Stimulated activated CD4-positive, alpha-beta T cell treated with anti-CD3 and anti-CD28 coated beads, Interleukin-4, amount 100 ng/mL, for 1 hour (primary cell): ENCODE measurements around the gene SLAMF7.
A peak's percentile ranks its signal among the peaks of the same experiment; 100 is the strongest.
"Not testable (repeated sequence)": the region's sequence is repeated elsewhere in the genome, so short reads cannot be mapped to it uniquely, and the experiment has no call there.

Experiments used
- DNase-seq: peaks from one replicate; pipeline ENCODE4 v3.0.0-alpha.2; 2020

The SLAMF7 gene

GRCh38 chr1:160778976-160779375 is 39.9 kb downstream of the SLAMF7 start:
- DNase-seq: no peak

DNA sequence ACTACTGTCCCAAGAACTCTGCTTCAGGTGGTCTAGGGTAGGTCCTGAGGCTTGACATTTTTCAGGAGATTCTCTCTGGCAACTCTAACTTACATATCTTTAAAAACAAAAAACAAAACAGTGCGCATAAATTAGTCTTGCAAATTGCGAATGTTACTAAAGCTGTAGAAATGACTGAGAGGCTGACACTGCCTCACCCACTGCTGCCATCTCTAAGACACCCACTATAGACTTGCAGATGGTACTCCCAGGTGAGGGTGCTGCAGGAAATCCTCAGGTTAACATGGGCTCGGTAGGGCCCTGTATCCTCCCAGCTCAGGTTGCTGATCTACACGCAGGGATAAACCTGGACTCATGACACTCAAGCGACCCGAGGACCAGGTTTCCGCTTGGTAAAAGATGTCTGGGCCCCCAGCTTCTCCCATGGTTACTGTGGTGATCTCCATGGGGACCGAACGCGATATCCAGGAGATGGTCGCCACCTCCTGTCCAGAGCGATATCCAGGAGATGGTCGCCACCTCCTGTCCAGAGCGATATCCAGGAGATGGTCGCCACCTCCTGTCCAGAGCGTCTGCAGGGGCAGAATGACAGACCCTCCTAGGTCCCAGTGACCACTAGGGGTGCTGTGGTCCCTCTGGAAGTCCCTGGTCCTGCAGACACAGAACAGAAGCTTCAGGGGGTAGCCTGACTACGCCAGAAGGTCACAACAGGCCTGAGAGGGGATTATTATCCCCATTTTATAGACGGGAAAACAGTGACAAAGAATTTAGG is 40.8 kb downstream of the SLAMF7 start:
- peak; percentile 46 for DNase-seq

GRCh38 chr1:160780398-160780755 is 41.3 kb downstream of the SLAMF7 start:
- no peak for DNase-seq

DNA sequence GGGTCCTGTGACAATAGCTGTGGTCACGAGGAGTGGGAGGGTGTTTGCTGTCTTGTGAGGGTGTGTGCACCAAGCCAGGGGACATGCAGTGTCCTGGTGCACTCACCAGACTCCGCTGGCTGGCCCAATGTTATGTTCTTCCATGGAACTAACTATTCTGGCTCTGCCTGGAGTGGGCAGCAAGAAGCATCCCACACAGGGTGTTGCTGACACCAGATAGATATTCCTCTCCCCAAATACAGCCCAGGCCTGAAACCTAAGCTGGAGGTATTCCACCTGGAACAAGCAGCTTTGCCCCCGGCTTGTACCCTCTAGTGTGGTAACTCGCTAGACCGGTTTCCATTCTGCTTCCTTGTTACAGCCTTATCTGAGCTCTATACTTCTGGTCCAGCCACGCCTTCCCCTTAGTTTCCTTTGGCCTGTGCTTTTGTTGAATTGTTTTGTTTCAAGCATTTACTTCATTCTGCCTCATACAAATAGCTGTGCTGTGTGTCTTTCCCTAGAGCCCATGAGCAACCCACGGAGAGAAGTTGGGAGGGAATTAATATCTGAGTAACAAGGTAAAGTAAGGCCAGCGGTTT is 42.2 kb downstream of the SLAMF7 start:
- no peak for DNase-seq

- DNase-seq: no peak
Observed at GRCh38 chr1:160781914-160782689, 43.1 kb downstream of the SLAMF7 start.

DNA sequence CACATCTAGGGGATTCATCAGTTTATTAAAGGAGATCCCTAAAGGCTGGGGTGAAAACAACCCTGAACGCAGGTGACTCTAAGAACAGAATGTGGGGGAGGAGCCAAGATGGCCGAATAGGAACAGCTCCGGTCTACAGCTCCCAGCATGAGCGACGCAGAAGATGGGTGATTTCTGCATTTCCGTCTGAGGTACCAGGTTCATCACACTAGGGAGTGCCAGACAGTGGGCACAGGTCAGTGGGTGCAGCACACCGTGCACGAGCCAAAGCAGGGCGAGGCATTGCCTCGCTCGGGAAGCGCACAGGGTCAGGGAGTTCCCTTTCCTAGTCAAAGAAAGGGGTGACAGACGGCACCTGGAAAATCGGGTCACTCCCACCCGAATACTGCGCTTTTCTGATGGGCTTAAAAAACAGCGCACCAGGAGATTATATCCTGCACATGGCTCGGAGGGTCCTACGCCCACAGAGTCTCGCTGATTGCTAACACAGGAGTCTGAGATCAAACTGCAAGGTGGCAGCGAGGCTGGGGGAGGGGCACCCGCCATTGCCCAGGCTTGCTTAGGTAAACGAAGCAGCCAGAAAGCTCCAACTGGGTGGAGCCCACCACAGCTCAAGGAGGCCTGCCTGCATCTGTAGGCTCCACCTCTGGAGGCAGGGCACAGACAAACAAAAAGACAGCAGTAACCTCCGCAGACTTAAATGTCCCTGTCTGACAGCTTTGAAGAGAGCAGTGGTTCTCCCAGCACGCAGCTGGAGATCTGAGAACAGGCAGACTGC is 44.1 kb downstream of the SLAMF7 start:
- not testable (repeated sequence) for DNase-seq

- DNase-seq: no peak
Observed at GRCh38 chr1:160789051-160789701, 50.1 kb downstream of the SLAMF7 start.

DNA sequence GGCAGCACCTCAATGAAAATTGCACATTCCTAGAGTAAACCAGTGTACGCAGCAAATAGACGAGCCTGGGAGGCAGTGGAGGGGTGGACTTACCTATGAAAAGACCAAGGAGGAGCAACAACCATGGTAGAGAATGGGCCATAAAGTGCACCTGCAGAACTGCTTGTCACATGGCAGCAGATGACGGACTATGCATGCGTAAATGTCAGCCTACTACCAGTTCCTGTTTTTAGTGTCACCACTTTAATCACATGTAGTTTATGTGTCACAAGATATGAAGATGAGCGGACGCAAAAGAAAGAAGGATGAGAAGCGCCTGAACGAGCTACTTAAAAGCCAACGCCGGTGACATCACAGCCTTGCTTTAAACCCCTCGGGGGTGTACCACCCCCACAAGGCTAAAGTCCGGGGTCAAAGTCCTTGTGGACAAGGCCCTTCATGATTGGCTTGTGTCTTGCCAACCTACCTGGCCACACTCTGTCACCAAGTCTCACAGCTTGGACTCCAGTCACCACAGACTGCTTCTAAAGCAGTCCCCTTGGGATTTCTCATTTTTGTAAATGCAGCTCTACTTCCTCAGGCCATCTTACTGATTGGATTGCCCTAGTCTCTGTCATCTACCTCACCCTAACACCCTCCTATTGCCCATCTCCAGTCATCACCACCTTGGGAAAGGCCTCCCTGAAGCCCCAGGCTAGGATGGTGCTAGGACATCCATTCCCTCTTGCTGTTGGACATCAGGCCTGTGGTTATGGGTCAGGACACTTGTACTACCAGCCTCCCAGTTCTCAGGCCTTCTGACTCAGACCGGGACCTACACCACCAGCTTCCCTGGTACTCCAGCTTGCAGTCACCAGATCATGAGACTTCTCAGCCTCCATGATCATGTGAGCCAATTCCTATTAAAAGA is 50.9 kb downstream of the SLAMF7 start:
- DNase-seq: no peak

- DNase-seq: no peak
Observed at GRCh38 chr1:160794376-160794775, 55.3 kb downstream of the SLAMF7 start.

DNA sequence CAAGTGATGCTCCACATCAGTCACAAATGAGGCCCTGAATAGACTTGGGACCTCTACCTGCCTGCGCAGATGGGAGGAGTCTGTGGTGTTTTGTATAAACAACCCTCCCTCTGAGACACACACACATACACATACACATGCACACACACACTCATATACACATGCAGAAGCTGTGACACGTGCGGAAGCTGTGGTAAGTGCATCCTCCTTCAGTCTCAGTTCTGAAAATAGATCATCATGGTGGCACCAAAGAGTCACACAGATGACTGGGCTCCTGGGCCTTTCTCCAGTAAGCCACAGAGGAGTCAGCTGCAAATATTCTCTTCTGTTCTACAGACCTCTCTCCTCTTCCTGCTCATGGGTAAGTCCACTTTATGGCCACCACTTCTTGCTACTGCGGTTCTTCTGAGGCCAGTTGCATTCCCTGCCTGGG is 56.9 kb downstream of the SLAMF7 start, which contains the start of gene LY9:
TSS of gene LY9 (plus strand) at position 224 of the 433 bp plus-strand sequence. CDS start at position 238, 14 bp downstream.
- peak; percentile 64 for DNase-seq

- DNase-seq: no peak
Observed at GRCh38 chr1:160797271-160797709, 58.2 kb downstream of the SLAMF7 start.

DNA sequence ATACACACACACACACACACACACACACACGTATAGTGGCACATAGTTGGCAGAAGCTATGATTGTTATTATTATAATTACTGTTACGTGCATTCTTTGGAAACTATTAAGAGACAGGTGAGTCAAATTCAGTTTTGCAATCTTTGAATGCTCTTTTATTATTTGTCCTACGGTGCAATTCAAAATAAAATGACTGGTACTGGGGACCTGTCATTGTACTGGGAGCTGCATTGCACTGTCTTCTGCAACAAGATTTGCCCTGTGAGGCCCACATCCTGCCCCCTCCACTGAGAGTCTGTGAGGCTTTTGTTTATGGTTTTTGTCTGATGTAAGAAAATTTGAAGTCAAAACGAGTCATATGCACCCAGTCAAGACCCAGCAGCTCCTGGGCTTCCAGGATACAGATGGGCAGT is 58.8 kb downstream of the SLAMF7 start:
- DNase-seq: peak; percentile 59

DNA sequence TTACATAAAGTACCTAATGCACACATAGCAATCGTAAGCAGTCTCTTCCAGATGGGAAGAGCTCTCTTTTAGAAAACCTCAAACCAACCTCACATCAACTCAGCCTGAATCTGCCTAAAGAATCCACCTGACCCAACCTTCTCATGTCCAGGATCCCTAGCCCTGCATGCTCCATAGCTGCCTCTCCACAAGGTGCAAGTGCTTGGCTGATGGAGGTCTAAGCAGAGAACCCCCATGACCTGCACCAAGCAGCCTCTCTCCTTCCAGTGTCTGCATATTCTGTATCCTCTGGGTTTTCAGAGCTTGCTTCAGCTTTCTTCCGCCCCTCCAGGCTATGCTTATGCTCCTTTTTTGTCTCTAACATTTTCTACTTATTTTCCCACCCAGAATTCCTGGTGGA is 59.4 kb downstream of the SLAMF7 start:
- no peak for DNase-seq

DNA sequence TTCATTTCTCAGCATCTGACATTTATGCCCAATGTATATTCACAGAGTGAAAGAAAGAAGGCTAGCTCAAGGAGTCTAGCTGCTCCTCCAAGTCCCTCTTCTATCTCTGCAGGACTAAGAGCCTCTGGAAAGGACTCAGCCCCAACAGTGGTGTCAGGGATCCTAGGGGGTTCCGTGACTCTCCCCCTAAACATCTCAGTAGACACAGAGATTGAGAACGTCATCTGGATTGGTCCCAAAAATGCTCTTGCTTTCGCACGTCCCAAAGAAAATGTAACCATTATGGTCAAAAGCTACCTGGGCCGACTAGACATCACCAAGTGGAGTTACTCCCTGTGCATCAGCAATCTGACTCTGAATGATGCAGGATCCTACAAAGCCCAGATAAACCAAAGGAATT is 60.6 kb downstream of the SLAMF7 start:
- DNase-seq: no peak

- DNase-seq: peak; percentile 35
Observed at GRCh38 chr1:160800142-160800541, 61.1 kb downstream of the SLAMF7 start.

GRCh38 chr1:160800645-160801408 is 61.8 kb downstream of the SLAMF7 start:
- DNase-seq: no peak

- DNase-seq: no peak
Observed at GRCh38 chr1:160801836-160802580, 63.0 kb downstream of the SLAMF7 start.
